CD4-positive, alpha-beta T cell (primary cell): Measurements from ENCODE around the gene PLOD3. TPM values are rescaled to one million over a fixed set of nuclear protein-coding genes. Genes with fewer than 3 reads are reported as not detected.

Experiments used
- ATAC-seq: fragments of 200-7000 bp; cut with Tn5 transposase; one replicate; pipeline ENCODE4 v1.10.0; 2022; ENCODE audit warnings: mild to moderate bottlenecking; ENCODE audit not compliant: poor library complexity
- CTCF ChIA-PET: fragments of 350-600 bp; sonication (Branson Sonifier 250); formaldehyde crosslinking; loops from one replicate; lab custom pipeline; 2021; ENCODE audit warnings: antibody characterized with exemption, inconsistent platforms; lab: Charles Lee
- POLR2A ChIA-PET: fragments of 350-600 bp; sonication (Branson Sonifier 250); formaldehyde crosslinking; loops from one replicate; lab custom pipeline; 2021; ENCODE audit warnings: antibody characterized with exemption, inconsistent platforms; lab: Charles Lee
- DNase-seq, 14 experiments: peaks; one replicate each; pipeline ENCODE4 v3.0.0-alpha.2; 2013 to 2020; ENCODE audit warnings: mixed read lengths in 2 of 14
- H3K27ac ChIP-seq, 2 donors: one replicate each; pipeline versions ENCODE4 v1.5.1 to v1.7.0; 2013; ENCODE audit warnings: low read length in 2 of 2, low read depth in 1 of 2, mild to moderate bottlenecking in 1 of 2
- H3K27me3 ChIP-seq, 2 experiments: 1 replicate in 1 of 2; 2 replicates in 1 of 2; pipeline versions ENCODE4 v1.6.1 to v1.7.0; 2013; ENCODE audit warnings: low read length in 2 of 2, control low read depth in 1 of 2, mild to moderate bottlenecking in 1 of 2, moderate library complexity in 1 of 2; ENCODE audit not compliant: insufficient read depth in 2 of 2, control insufficient read depth in 1 of 2
- H3K36me3 ChIP-seq: one replicate; pipeline ENCODE4 v1.6.1; 2013; ENCODE audit warnings: low read length, control low read depth; ENCODE audit not compliant: insufficient read depth
- H3K4me1 ChIP-seq: one replicate; pipeline ENCODE4 v1.6.1; 2013; ENCODE audit warnings: low read length, control low read depth; ENCODE audit not compliant: insufficient read depth
- H3K4me3 ChIP-seq: one replicate; pipeline ENCODE4 v1.5.1; 2013; ENCODE audit warnings: mild to moderate bottlenecking, low read length, moderate library complexity
- H3K9me3 ChIP-seq, 2 experiments: 1 replicate in 1 of 2; 2 replicates in 1 of 2; pipeline versions ENCODE4 v1.6.1 to v1.7.0; 2013; ENCODE audit warnings: low read length in 2 of 2, mild to moderate bottlenecking in 2 of 2, control low read depth in 1 of 2, moderate library complexity in 1 of 2; ENCODE audit not compliant: control insufficient read depth in 1 of 2, insufficient read depth in 1 of 2
- H3K27ac Mint-ChIP-seq: one replicate; pipeline ENCODE4 v1.8.0; 2020; ENCODE audit warnings: mixed read lengths
- H3K27me3 Mint-ChIP-seq: one replicate; pipeline ENCODE4 v1.8.0; 2021; ENCODE audit warnings: mixed read lengths
- H3K36me3 Mint-ChIP-seq: one replicate; pipeline ENCODE4 v1.8.0; 2021; ENCODE audit warnings: low read depth, mixed read lengths
- H3K4me1 Mint-ChIP-seq: one replicate; pipeline ENCODE4 v1.8.0; 2021; ENCODE audit warnings: low read depth, mixed read lengths
- H3K4me3 Mint-ChIP-seq: one replicate; pipeline ENCODE4 v1.8.0; 2020; ENCODE audit warnings: mild to moderate bottlenecking, mixed read lengths
- H3K9me3 Mint-ChIP-seq: one replicate; pipeline ENCODE4 v1.8.0; 2020; ENCODE audit warnings: mixed read lengths
- CTCF ChIP-seq: fragments of 200-600 bp; IDR thresholded peaks from one replicate; pipeline ENCODE4 v1.8.0; 2022; ENCODE audit warnings: antibody characterized with exemption, mild to moderate bottlenecking
- intact Hi-C, 2 experiments: fragments of 100-400 bp; cut with DNase I in 1 of 2; cut with micrococcal nuclease in 1 of 2; formaldehyde crosslinking; loops; one replicate each; pipeline versions ENCODE4 v1.15.1 to v1.9.0; 2023 to 2025; cut with DNase I, micrococcal nuclease
- total RNA-seq, 174 experiments: library from RNA in 2 of 174; stranded (reverse) in 2 of 174; gene quantifications; one replicate each; pipeline ENCODE4 v1.2.3 and lab custom pipeline; 2021 to 2026

Gene PLOD3
- total RNA-seq, 2 experiments from 2014 or later = 13.8 to 15.9 TPM

GRCh38 chr7:101195884-101196283 is 21.5 kb downstream of the PLOD3 start:
- H3K4me3 ChIP-seq = no peak overlapping the region
- CTCF ChIA-PET = no interaction called here
- peaks cover 10% of the 10 kb centered on the region for H3K4me1 ChIP-seq
- H3K27me3 ChIP-seq = peaks cover 7 to 10% of the 10 kb centered on the region in 2 experiments
- Mint-ChIP-seq H3K4me3 (no peak overlapping the region), H3K4me1 (peaks cover 3% of the 10 kb centered on the region), H3K27ac (no peak overlapping the region), H3K9me3 (no peaks in the 10 kb centered on the region), H3K36me3 (no peaks in the 10 kb centered on the region), H3K27me3 (peaks cover 29% of the 10 kb centered on the region)
- intact Hi-C loops = no loop called here
- no peaks in the 10 kb centered on the region for H3K9me3 ChIP-seq
- H3K36me3 ChIP-seq = no peaks in the 10 kb centered on the region
- TF ChIP-seq CTCF = no peak
- no peak overlapping the region for H3K27ac ChIP-seq
- POLR2A ChIA-PET = no interaction called here
- DNase-seq (no peak), ATAC-seq (no peak)

GRCh38 chr7:101189109-101189508 is 28.3 kb downstream of the PLOD3 start:
- Histone ChIP-seq H3K27ac (no peak overlapping the region), H3K36me3 (no peaks in the 10 kb centered on the region), H3K4me1 (peaks cover 6% of the 10 kb centered on the region), H3K4me3 (no peak overlapping the region), H3K9me3 (no peaks in the 10 kb centered on the region), H3K27me3 (peaks cover 0 to 4% of the 10 kb centered on the region in 2 experiments)
- ChIA-PET POLR2A (no interaction called here), CTCF (no interaction called here)
- DNase-seq (no peak), ATAC-seq (no peak)
- Mint-ChIP-seq H3K36me3 (no peaks in the 10 kb centered on the region), H3K4me3 (no peak overlapping the region), H3K9me3 (no peaks in the 10 kb centered on the region), H3K4me1 (no peaks in the 10 kb centered on the region), H3K27ac (no peak overlapping the region), H3K27me3 (peaks cover 29% of the 10 kb centered on the region)
- no peak for TF ChIP-seq CTCF
- intact Hi-C loops = no loop called here

GRCh38 chr7:101186844-101187428 is 30.4 kb downstream of the PLOD3 start:
- Mint-ChIP-seq H3K27me3 (peaks cover 35% of the 10 kb centered on the region), H3K9me3 (no peaks in the 10 kb centered on the region), H3K4me3 (no peak overlapping the region), H3K27ac (no peak overlapping the region), H3K36me3 (no peaks in the 10 kb centered on the region), H3K4me1 (no peaks in the 10 kb centered on the region)
- CTCF ChIA-PET = interaction anchor here (0.5 to 1.6 kb wide), 2 partner anchors 13 to 43 kb away, joined by 4 read pairs; no protein-coding TSS in a partner anchor
- ATAC-seq = no peak
- no peak for DNase-seq
- Histone ChIP-seq H3K9me3 (no peaks in the 10 kb centered on the region), H3K36me3 (no peaks in the 10 kb centered on the region), H3K27ac (no peak overlapping the region), H3K27me3 (peaks cover 8 to 14% of the 10 kb centered on the region in 2 experiments), H3K4me3 (no peak overlapping the region), H3K4me1 (peaks cover 4% of the 10 kb centered on the region)
- intact Hi-C loops = no loop called here
- POLR2A ChIA-PET = no interaction called here
- no peak for TF ChIP-seq CTCF
